Brain pericyte (primary cell): Measurements from ENCODE around the gene FOXF1.

ENCODE experiments used
- DNase-seq: peaks from one replicate; pipeline ENCODE4 v3.0.0-alpha.2; 2012; ENCODE audit warnings: low read depth, low spot score

The FOXF1 gene

GRCh38 chr16:86533076-86533475 is 22.7 kb downstream of the FOXF1 start:
- no peak for DNase-seq

DNA sequence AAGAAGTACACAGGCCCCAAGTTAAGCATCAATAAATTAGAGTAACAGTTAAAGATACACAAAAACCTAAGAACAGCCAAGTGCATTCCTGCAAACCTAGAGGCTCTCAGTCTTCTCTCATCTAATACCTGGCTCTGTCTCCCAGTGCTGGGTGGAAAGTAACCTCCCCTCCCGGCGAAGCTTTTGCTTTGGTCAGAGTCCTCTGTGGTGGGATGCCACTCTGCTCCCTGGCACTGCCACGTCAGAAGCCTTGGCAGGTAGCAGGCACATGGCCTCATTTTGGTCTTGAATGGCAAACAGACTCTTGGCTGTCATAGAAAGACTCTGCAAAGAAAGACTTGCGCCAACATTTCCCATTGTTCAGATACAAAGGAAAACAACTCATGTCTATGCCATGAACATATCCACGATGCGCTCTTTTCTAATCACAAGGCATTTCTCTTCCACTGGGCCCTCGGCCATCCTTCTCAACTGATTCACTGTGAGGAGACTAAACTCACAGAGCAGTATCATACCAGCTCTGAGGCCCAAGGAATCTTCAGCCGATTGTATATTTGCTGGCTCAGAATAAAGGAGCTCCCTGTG is 23.5 kb downstream of the FOXF1 start:
- no peak for DNase-seq

DNA sequence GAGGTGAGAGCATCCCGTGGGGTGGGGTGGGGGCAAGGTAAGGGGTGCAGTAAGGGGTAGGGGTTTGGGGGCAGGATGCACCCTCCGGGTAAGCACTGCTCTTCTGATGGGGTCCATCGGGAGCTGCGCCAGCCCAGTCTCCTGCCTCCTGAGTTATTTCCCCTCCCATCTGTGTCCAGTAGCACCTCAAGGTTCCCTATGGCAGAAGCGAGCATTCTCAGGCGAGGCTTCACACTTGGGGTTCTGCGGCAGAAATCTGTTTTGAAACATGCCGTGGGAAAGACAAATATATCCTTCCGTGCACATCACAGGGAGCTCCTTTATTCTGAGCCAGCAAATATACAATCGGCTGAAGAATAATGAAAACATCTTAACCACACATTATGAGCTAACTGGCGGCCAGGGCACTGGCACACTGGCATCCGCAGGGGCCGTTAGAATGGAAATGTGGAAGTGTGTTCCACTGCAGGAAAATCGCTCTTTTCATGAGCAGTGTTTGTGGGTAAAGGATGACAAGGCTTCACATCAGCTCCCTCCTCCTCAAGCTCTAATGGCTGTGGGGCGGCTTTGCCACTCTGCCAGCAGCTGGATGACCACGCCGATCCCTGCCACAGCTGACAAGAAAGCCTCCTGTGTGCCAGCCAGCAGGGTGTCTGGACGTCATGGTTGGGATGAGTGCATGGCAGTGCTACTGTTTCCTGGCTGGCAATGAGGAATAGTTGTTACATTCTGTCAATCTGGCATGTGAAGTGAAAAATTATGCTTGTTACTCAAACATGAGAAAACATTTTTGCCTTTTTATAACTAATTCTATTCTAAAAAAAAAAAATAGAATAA is 24.7 kb downstream of the FOXF1 start:
- no peak for DNase-seq

DNA sequence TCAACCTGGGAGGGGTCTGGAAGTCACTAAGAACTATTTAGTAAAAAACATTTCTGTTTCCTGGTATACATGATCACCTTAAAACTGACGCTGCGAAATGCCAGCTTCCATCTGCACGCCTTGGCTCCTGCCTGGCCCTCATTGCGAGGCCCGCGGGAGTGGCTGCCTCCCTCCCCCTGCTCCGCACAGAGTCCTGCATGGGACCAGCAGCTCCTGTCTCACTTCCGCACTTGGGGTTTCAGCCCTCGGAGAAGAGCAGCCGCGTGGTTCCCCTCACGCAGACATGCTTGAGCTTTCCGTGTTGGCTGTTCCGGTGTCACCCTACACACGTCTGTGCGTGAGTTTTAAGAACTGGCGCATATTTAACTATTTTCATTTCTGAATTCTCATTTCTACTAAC is 26.3 kb downstream of the FOXF1 start:
- no peak for DNase-seq

DNA sequence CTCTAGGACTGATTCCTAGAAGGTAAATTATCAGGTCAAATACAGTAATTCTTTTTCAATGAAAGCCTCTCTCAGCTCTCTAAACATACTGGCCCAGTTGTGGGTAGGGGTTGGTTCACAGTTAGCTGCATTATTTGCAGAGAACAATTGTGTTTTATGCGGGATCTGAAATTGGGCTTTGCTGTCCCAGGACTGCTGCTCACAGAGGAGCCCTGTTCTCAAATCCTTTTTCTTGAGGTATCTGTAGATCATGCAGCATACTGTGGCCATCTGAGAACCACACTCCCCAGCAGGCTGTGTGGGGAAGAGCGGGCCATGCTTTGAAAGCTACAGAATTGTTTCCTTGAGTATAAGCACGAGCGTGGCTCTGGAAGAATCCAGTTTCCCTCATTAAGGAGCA is 27.2 kb downstream of the FOXF1 start:
- no peak for DNase-seq

GRCh38 chr16:86538196-86538780 is 28.0 kb downstream of the FOXF1 start:
- DNase-seq, result no peak

DNA sequence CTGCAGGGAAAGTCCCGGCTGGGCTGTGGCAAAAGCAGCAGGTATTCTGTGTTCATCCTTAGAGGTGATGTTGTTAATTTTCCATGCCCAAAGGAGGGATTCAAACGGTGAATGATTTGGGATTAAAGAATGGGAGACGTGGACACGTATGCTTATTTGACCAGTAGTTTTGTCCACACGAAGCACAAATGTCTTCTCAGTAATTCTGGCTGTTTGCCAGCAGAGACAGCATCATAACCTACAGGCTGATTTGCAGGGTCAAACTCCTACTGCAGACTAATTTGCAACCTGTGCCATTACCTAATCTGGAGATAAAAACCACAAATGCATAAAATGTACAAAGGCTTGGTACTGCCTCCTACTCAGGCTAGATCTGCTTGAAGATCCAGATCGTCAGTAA is 30.6 kb downstream of the FOXF1 start:
- no peak for DNase-seq

DNA sequence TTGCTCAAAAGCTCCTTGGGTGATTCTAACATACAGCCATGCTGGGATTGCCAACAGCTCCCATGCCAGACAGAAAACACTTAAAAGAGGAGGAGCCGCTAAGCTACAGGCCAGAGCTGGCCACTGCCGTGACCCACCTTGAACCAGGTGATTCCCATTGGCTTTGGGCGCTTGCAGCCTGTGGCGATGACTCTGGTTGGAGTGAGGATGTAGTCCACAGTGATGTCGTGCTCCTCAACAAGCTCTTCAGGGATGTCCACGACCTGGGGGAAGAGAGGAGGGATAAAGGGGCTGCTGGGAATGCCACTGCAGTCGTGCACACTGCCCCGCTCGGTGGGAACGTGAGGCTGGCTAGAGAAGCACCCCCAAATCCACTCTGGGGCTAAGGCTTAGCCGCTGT is 31.2 kb downstream of the FOXF1 start:
- DNase-seq, result no peak

DNA sequence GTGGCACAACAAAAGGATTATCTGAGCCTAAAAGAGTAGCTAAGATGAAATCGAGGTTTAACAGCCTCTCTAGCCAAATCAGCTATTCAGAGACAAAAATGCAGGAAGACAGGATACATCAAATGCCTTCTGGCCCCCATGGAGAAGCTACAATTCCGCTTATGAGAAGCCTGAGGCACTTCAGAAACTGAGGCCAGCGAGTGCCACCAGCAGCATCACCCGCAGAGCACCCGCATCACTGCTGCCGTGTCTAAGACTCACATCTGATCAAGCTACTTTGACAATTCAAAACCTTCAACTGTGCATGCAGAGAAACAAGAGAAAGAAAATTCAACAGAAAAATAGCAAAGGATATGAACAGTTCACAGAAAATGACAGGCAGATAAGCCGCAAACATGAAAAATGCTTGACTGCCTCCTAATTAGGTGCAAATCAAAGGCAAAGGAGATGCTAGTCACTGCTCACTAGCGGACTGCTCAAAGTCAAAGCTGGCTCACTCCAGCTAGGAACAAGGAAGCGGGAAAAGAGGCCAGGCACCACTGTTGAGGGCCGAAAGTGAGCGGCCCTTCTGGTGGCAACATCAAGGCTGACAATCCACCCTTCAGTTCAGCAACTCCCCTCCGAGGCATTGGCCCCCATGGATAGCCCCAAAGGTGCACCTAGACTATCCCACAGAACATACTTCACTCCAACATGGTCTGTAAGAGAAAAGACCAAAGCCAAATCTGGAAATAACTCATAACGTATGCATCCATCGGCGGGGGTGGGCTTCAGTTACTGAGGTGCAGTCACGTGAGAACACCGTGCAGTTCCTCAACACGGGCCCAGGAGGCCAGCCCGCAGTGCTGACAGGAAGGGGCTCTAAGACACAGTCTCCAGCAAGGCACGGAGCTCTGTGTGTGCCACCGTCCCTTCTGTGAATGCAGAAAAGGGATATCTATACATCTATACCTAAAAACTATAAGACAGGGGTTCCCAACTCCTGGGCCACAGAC is 32.7 kb downstream of the FOXF1 start:
- DNase-seq, result no peak

GRCh38 chr16:86545481-86545880 is 35.2 kb downstream of the FOXF1 start:
- no peak for DNase-seq

DNA sequence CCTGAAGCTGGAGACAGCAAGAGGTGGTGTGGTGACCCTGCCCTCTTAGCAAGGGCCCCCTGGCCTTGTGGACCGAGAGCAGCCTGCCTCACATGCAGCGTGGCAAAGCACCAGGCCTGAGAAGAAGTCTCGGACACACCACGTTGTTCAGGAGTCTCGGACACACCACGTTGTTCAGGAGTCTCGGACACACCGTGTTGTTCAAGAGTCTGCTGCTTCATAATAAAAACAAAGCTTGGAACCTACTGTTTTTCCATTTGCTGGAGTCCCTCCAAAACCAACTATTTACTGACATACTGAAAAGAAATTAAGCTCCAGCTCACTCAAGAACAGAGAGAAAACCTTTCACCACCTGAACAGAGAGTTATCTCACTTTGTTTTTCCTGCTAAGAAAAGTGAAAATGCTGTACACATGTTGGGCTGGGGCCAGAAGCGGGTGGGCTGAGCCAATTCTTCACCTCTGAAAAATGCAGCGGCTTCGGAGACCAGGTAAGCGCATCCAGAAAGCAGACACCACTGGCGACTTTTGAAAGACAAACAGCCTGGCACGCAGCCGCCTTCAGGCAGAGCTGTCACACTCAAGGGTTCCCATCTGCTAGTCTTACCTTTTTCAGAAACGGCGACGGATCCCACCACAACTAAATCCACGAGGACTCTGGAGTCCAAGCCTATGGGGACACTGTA is 35.8 kb downstream of the FOXF1 start:
- DNase-seq, result no peak

GRCh38 chr16:86546638-86547013 is 36.3 kb downstream of the FOXF1 start:
- DNase-seq, result no peak

- no peak for DNase-seq
These were observed 37.0 kb downstream of the FOXF1 start for GRCh38 chr16:86547286-86547685.

GRCh38 chr16:86549076-86549892 is 39.0 kb downstream of the FOXF1 start:
- no peak for DNase-seq

DNA sequence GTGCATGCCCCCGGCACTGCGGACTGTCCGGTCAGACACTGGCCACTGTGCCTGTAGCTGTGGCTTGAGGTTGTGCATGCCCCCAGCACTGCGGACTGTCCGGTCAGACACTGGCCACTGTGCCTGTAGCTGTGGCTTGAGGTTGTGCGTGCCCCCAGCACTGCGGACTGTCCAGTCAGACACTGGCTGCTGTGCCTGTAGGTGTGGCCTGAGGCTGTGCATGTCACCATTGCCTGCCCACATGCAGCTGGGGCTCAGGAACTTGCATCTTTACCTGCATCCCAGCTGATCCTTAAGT is 39.5 kb downstream of the FOXF1 start:
- no peak for DNase-seq

DNA sequence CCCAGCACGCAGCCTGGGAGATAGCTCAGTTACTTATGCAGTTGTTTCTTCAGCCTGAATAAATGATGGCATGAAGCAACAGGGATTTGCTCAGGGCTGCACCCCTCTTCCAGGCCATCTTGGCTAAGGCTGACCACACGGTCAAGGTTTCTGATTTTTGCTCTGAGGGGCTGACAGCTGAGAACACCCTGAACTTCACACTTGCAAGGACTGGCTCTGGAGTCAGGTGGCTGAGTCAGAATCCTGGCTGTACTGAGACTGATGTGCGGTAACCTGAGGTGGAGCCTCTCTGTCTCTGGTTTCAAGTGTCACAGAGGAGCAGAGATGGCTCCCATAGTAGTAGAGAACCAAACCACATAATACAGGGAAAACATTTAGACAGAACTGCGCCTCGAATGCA is 40.0 kb downstream of the FOXF1 start:
- DNase-seq, result no peak

DNA sequence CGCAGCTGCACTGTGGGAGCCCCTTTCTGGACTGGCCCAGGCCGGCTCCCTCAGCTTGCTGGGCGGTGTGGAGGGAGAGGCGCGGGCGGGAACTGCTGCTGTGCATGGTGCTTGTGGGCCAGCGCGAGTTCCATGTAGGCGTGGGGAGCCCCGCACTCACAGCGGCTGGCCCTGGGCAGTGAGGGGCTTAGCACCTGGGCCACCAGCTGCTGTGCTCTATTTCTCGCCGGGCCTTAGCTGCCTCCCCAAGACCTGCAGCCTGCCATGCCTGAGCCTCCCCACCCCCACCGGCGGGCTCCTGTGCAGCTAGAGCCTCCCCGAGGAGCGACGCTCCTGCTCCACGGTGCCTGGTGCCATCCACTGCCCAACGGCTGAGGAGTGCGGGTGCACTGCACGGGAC is 43.0 kb downstream of the FOXF1 start:
- DNase-seq, result no peak

GRCh38 chr16:86554599-86554916 is 44.2 kb downstream of the FOXF1 start:
- no peak for DNase-seq

GRCh38 chr16:86554917-86555703 is 44.8 kb downstream of the FOXF1 start, which contains the start of gene MTHFSD:
Gene MTHFSD (minus strand): TSS chr16:86555235. CDS start chr16:86555184, 51 bp downstream.
- DNase-seq, result no peak

DNA sequence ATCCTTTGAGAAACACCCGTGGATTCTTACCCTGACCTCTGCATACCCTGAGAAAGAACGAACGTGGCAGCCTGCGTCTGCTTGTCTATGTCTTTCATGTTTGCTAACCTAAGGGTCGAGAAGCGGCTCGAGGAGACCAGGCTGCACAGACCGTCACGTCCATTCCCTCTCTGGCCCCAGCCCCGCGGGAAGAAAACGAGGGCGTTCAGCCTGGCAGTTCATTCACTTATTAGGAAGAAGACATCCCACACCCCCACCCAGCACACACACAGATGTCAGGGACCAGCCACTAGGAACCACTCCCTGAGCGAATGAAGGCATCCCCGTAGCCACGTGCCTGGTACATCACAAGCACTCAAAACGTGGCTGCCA is 45.4 kb downstream of the FOXF1 start:
- DNase-seq, result no peak
